ENCODE data around the gene SRPK1.

SRPK1 gene

GRCh38 chr6:35920793-35921732, at the start of gene SRPK1:
SRPK1 (minus strand) TSS chr6:35921098; CDS start chr6:35921056, 42 bp downstream.
- H3K27ac ChIP-seq (ENCODE audit: low read depth in 2 of 2, low read length in 2 of 2) = peak within 1 kb of the TSS; percentile 91 to 94
- H3K9ac ChIP-seq (ENCODE audit: low read depth in 1 of 2, low read length in 2 of 2) = peak within 1 kb of the TSS; percentile 86 to 90
- H3K27me3 ChIP-seq (ENCODE audit: control insufficient read depth in 2 of 2, insufficient read depth in 2 of 2, low read length in 2 of 2) = no peaks in the 10 kb centered on the region
- peaks cover 28 to 33% of the 10 kb centered on the region in 2 donors for H3K4me1 ChIP-seq (ENCODE audit: control insufficient read depth in 2 of 2, insufficient read depth in 2 of 2, low read length in 2 of 2)
- no peaks in the 10 kb centered on the region for H3K36me3 ChIP-seq (ENCODE audit: control insufficient read depth in 2 of 2, insufficient read depth in 2 of 2, low read length in 2 of 2)
- H3K9me3 ChIP-seq (ENCODE audit: control insufficient read depth in 2 of 2, low read length in 2 of 2) = no peaks in the 10 kb centered on the region
- H3K4me3 ChIP-seq (ENCODE audit: low read length in 2 of 2) = peak within 1 kb of the TSS; percentile 74 to 95

- H3K4me3 ChIP-seq (ENCODE audit: low read length in 2 of 2) = no peak overlapping the region
- no peaks in the 10 kb centered on the region for H3K36me3 ChIP-seq (ENCODE audit: control insufficient read depth in 2 of 2, insufficient read depth in 2 of 2, low read length in 2 of 2)
- peaks cover 2 to 10% of the 10 kb centered on the region in 2 donors for H3K4me1 ChIP-seq (ENCODE audit: control insufficient read depth in 2 of 2, insufficient read depth in 2 of 2, low read length in 2 of 2)
- no peak overlapping the region for H3K27ac ChIP-seq (ENCODE audit: low read depth in 2 of 2, low read length in 2 of 2)
- no peaks in the 10 kb centered on the region for H3K27me3 ChIP-seq (ENCODE audit: control insufficient read depth in 2 of 2, insufficient read depth in 2 of 2, low read length in 2 of 2)
- no peaks in the 10 kb centered on the region for H3K9me3 ChIP-seq (ENCODE audit: control insufficient read depth in 2 of 2, low read length in 2 of 2)
- no peak overlapping the region for H3K9ac ChIP-seq (ENCODE audit: low read depth in 1 of 2, low read length in 2 of 2)
Observed at GRCh38 chr6:35970181-35970580, 49.3 kb upstream of the SRPK1 start.

GRCh38 chr6:35969646-35970045, 48.7 kb upstream of the SRPK1 start:
- no peaks in the 10 kb centered on the region for H3K9me3 ChIP-seq (ENCODE audit: control insufficient read depth in 2 of 2, low read length in 2 of 2)
- H3K27ac ChIP-seq (ENCODE audit: low read depth in 2 of 2, low read length in 2 of 2) = no peak overlapping the region
- no peaks in the 10 kb centered on the region for H3K36me3 ChIP-seq (ENCODE audit: control insufficient read depth in 2 of 2, insufficient read depth in 2 of 2, low read length in 2 of 2)
- H3K27me3 ChIP-seq (ENCODE audit: control insufficient read depth in 2 of 2, insufficient read depth in 2 of 2, low read length in 2 of 2) = no peaks in the 10 kb centered on the region
- H3K4me1 ChIP-seq (ENCODE audit: control insufficient read depth in 2 of 2, insufficient read depth in 2 of 2, low read length in 2 of 2) = peaks cover 2 to 10% of the 10 kb centered on the region in 2 donors
- no peak overlapping the region for H3K9ac ChIP-seq (ENCODE audit: low read depth in 1 of 2, low read length in 2 of 2)
- H3K4me3 ChIP-seq (ENCODE audit: low read length in 2 of 2) = no peak overlapping the region

- no peak overlapping the region for H3K9ac ChIP-seq (ENCODE audit: low read depth in 1 of 2, low read length in 2 of 2)
- H3K36me3 ChIP-seq (ENCODE audit: control insufficient read depth in 2 of 2, insufficient read depth in 2 of 2, low read length in 2 of 2) = no peaks in the 10 kb centered on the region
- H3K9me3 ChIP-seq (ENCODE audit: control insufficient read depth in 2 of 2, low read length in 2 of 2) = no peaks in the 10 kb centered on the region
- H3K27ac ChIP-seq (ENCODE audit: low read depth in 2 of 2, low read length in 2 of 2) = no peak overlapping the region
- peaks cover 2 to 10% of the 10 kb centered on the region in 2 donors for H3K4me1 ChIP-seq (ENCODE audit: control insufficient read depth in 2 of 2, insufficient read depth in 2 of 2, low read length in 2 of 2)
- no peaks in the 10 kb centered on the region for H3K27me3 ChIP-seq (ENCODE audit: control insufficient read depth in 2 of 2, insufficient read depth in 2 of 2, low read length in 2 of 2)
- H3K4me3 ChIP-seq (ENCODE audit: low read length in 2 of 2) = no peak overlapping the region
Observed at GRCh38 chr6:35968821-35969220, 47.9 kb upstream of the SRPK1 start.

GRCh38 chr6:35967076-35967774, 46.3 kb upstream of the SRPK1 start:
- no peak overlapping the region for H3K27ac ChIP-seq (ENCODE audit: low read depth in 2 of 2, low read length in 2 of 2)
- no peaks in the 10 kb centered on the region for H3K27me3 ChIP-seq (ENCODE audit: control insufficient read depth in 2 of 2, insufficient read depth in 2 of 2, low read length in 2 of 2)
- H3K4me1 ChIP-seq (ENCODE audit: control insufficient read depth in 2 of 2, insufficient read depth in 2 of 2, low read length in 2 of 2) = peaks cover 2 to 3% of the 10 kb centered on the region in 2 donors

GRCh38 chr6:35962779-35963560, 42.1 kb upstream of the SRPK1 start:
- Histone ChIP-seq H3K27ac (ENCODE audit: low read depth in 2 of 2, low read length in 2 of 2) (no peak overlapping the region), H3K9ac (ENCODE audit: low read depth in 1 of 2, low read length in 2 of 2) (no peak overlapping the region), H3K27me3 (ENCODE audit: control insufficient read depth in 2 of 2, insufficient read depth in 2 of 2, low read length in 2 of 2) (no peaks in the 10 kb centered on the region), H3K36me3 (ENCODE audit: control insufficient read depth in 2 of 2, insufficient read depth in 2 of 2, low read length in 2 of 2) (no peaks in the 10 kb centered on the region), H3K9me3 (ENCODE audit: control insufficient read depth in 2 of 2, low read length in 2 of 2) (no peaks in the 10 kb centered on the region), H3K4me3 (ENCODE audit: low read length in 2 of 2) (no peak overlapping the region), H3K4me1 (ENCODE audit: control insufficient read depth in 2 of 2, insufficient read depth in 2 of 2, low read length in 2 of 2) (peaks cover 2 to 3% of the 10 kb centered on the region in 2 donors)

More at GRCh38 chr6:35967076-35967774, 46.3 kb upstream of the SRPK1 start:
- Histone ChIP-seq H3K4me3 (ENCODE audit: low read length in 2 of 2) (peak overlapping the region in 1 of 2 donors; percentile 26), H3K9ac (ENCODE audit: low read depth in 1 of 2, low read length in 2 of 2) (no peak overlapping the region), H3K9me3 (ENCODE audit: control insufficient read depth in 2 of 2, low read length in 2 of 2) (no peaks in the 10 kb centered on the region), H3K36me3 (ENCODE audit: control insufficient read depth in 2 of 2, insufficient read depth in 2 of 2, low read length in 2 of 2) (no peaks in the 10 kb centered on the region)

- Histone ChIP-seq H3K4me3 (ENCODE audit: low read length in 2 of 2) (no peak overlapping the region), H3K9ac (ENCODE audit: low read depth in 1 of 2, low read length in 2 of 2) (no peak overlapping the region), H3K36me3 (ENCODE audit: control insufficient read depth in 2 of 2, insufficient read depth in 2 of 2, low read length in 2 of 2) (no peaks in the 10 kb centered on the region), H3K9me3 (ENCODE audit: control insufficient read depth in 2 of 2, low read length in 2 of 2) (no peaks in the 10 kb centered on the region), H3K4me1 (ENCODE audit: control insufficient read depth in 2 of 2, insufficient read depth in 2 of 2, low read length in 2 of 2) (no peaks in the 10 kb centered on the region), H3K27me3 (ENCODE audit: control insufficient read depth in 2 of 2, insufficient read depth in 2 of 2, low read length in 2 of 2) (peaks cover 0 to under 1% of the 10 kb centered on the region in 2 donors), H3K27ac (ENCODE audit: low read depth in 2 of 2, low read length in 2 of 2) (no peak overlapping the region)
Observed at GRCh38 chr6:35960187-35960586, 39.3 kb upstream of the SRPK1 start.

- H3K9me3 ChIP-seq (ENCODE audit: control insufficient read depth in 2 of 2, low read length in 2 of 2) = no peaks in the 10 kb centered on the region
- H3K9ac ChIP-seq (ENCODE audit: low read depth in 1 of 2, low read length in 2 of 2) = no peak overlapping the region
- peaks cover 0 to 2% of the 10 kb centered on the region in 2 donors for H3K27me3 ChIP-seq (ENCODE audit: control insufficient read depth in 2 of 2, insufficient read depth in 2 of 2, low read length in 2 of 2)
- H3K4me3 ChIP-seq (ENCODE audit: low read length in 2 of 2) = no peak overlapping the region
- H3K4me1 ChIP-seq (ENCODE audit: control insufficient read depth in 2 of 2, insufficient read depth in 2 of 2, low read length in 2 of 2) = no peaks in the 10 kb centered on the region
- H3K27ac ChIP-seq (ENCODE audit: low read depth in 2 of 2, low read length in 2 of 2) = no peak overlapping the region
- no peaks in the 10 kb centered on the region for H3K36me3 ChIP-seq (ENCODE audit: control insufficient read depth in 2 of 2, insufficient read depth in 2 of 2, low read length in 2 of 2)
Observed at GRCh38 chr6:35955970-35956369, 35.1 kb upstream of the SRPK1 start.

GRCh38 chr6:35955521-35955920, 34.6 kb upstream of the SRPK1 start:
- Histone ChIP-seq H3K36me3 (ENCODE audit: control insufficient read depth in 2 of 2, insufficient read depth in 2 of 2, low read length in 2 of 2) (no peaks in the 10 kb centered on the region), H3K9me3 (ENCODE audit: control insufficient read depth in 2 of 2, low read length in 2 of 2) (no peaks in the 10 kb centered on the region), H3K27ac (ENCODE audit: low read depth in 2 of 2, low read length in 2 of 2) (no peak overlapping the region), H3K4me1 (ENCODE audit: control insufficient read depth in 2 of 2, insufficient read depth in 2 of 2, low read length in 2 of 2) (no peaks in the 10 kb centered on the region), H3K4me3 (ENCODE audit: low read length in 2 of 2) (no peak overlapping the region), H3K27me3 (ENCODE audit: control insufficient read depth in 2 of 2, insufficient read depth in 2 of 2, low read length in 2 of 2) (peaks cover 0 to 2% of the 10 kb centered on the region in 2 donors), H3K9ac (ENCODE audit: low read depth in 1 of 2, low read length in 2 of 2) (no peak overlapping the region)

Data from mucosa of rectum (tissue), 2 donors.